Fibroblast of skin of left biceps (primary cell): ENCODE measurements around the gene DSCAML1.

Experiments used
- DNase-seq, 2 experiments: peaks; one replicate each; pipeline ENCODE4 v3.0.0-alpha.2; 2013; ENCODE audit warnings: low read depth in 2 of 2

The DSCAML1 gene

DNA sequence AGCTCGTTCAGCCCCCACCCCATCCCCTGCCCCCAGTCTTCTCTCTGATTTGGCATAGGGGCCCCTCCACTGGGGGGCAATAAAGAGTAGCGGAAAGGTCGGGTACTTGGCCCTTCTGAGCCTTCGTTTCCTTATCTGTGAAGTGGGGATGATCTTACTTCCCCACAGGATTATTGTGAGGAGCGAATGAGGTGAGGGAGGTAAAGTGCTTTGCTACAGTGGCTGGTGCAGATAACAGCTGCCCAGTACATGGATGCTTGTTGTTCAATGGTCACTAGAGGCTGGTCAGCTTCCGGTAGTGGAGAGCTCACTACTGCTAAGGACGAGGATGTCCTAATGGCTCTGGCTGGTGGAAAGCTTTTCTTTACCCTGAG lies 368.2 kb downstream of the DSCAML1 start:
- no peak for DNase-seq

DNA sequence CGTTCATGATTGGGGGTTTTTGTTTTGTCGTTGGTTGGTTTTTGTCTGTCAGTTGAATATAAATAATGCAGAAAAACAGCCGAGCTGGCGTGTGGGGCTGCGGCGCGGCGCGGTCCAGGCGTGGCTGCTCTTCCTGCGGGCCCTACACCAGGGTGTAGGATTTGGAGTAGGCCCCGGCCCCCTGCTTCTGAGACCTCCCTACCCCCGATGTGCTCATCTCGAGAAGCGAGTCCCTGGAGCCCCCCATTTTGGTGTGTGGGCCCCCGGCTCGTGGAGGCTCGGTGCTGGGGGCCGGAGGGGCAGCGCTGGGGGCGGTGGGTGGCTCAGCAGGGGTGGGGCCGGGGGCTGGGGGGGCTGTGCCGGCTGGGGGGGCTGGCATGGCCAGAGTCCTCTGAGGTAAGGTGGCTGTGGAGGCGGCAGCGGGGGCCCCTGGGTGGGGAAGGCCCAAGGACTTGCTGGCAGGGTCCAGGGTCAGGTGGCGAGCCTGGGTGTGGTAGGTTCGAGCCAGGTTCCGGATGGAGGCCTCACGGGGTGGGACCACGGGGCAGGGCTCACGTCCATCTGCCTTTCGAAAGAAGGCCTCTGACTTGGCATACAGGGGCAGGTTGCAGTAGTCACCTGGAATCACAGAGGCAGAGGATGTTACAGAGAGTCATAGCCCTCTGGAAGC lies 368.7 kb downstream of the DSCAML1 start:
- no peak for DNase-seq

DNA sequence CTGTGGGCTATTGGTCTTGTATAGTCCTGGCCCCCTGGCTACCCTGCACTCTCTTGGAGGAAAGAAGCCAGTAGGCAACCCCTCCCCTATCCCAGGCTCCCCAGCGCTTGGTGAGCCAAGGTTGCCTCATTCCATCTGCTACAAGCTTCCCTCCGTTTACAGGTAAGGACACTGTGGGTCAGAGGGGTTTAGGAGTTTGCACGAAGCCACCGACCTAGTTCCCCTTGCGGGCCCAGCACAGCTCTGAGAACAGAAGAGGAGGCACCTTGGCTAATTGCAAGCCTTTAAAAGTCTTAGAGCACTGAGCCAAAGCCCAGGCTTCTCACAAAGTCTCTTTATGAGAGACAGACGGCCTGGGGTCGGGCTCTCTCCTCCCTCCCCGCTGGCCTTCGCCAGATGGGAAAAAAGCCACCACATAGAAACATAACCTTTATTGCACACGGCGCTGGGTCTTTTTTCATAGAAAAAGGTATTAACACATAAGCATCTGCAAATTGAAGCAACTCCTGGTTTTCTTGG lies 369.6 kb downstream of the DSCAML1 start:
- DNase-seq, result no peak

DNA sequence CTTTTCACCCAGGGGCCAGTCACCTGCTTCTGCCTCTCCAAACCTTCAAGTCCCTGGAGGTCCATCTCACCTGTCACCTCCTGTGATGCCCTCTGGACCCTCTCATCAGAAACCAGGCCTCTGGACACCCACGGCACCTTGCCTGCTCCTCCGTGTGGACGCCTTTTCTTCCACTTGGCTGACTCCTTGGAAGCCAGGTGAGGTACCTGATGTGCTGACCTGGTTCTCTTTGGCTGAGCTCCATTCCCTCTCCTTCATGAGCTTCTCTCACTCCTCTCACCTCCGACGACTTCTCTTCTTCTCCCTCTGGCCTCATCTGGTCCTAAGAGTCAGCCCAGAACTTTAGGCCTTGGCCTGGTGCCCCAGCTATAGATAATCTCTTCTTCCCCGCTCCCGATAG lies 370.1 kb downstream of the DSCAML1 start:
- DNase-seq, result no peak

DNA sequence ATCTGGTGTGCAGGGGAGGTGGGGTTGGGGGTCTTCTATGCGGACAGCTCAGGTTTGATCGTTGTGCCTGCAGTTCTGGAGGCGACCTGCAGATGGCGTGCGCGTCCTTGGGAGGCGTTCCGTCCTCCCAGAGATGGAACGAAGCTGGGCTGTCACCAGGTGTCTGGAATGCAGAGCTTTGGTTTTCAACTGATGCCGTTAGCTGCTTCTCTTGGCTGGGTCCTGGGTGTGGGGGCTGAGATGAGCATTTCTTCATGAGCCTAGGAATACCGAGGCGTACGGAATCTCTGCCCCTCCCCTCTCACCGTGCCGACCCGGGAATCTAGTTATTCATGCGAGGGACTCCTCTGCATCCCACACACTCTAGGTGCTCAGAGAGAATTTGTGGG lies 370.7 kb downstream of the DSCAML1 start:
- peak in 1 of 2 experiments; percentile 6 for DNase-seq

DNA sequence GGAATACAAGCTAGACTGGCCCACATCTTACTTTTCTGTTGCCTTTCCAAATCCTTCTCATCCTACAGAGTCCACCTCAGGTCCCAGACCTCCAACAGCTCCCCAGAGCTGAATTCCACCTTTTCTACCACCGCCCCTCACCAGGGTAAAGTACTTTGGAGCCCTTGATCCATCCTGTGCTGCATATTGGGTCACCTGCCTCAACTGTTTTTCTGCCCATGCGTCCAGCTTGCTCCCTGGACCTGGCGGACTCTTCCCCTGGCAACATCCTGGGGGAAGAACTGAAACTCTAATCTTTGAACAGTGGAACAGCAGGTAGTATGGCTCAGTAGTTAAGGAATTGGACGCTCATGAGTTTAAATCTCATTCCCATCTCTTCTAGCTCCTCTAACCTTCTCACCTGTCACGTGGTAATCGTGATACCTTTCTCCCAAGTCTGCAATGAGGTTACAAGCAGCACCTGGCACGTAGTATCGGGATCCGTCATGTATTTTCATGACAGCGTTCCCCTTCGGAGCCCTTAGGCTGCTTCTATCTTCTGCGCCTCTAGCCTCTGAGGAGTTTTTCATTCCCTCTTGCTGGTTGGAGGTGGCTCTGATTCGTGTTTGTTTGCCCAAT lies 371.2 kb downstream of the DSCAML1 start:
- no peak for DNase-seq

DNA sequence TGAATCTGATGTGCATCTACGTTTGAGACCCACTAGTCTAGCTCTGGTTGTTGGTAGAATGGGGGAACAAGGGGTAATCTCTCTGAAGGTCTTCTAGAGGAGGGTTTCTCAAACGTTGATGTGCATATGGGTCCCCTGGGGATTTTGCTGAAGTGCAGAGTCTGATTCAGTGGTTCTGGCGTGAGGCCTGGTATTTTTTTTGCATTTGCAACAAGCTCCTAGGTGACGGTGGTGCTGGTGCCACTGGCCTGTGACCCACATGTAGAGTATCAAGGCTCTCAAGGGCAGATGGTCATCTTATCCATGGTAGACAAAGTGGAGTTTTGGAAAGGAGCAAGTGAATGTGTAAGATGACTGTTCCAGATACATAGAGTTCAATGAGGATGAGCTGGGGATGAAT lies 372.2 kb downstream of the DSCAML1 start:
- DNase-seq, result peak in 1 of 2 experiments; percentile 8

DNA sequence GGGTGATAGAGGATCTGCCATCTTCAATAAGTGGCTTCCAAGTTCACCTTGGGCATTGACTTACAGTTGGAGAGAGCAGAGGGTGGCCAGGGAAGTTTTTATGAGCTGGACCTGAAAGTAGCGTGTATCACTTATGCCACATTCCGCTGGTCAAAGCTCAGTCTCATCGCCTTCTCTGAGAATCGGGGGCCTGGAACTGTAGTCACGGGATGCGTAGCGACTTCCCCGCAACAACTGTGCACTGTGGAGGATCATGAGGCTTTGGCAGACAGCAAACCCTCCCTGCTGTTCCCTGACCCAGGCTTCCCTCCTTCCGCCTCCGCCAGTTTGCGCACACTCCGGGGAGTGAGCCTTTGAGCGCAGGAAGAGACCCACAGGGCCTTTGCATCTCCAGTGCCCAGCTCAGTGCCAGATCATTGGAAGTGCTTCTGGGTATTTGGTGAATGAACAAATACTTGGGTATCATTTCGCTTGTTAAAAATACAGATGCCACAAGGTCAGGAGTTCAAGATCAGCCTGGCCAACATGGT lies 373.9 kb downstream of the DSCAML1 start:
- no peak for DNase-seq

DNA sequence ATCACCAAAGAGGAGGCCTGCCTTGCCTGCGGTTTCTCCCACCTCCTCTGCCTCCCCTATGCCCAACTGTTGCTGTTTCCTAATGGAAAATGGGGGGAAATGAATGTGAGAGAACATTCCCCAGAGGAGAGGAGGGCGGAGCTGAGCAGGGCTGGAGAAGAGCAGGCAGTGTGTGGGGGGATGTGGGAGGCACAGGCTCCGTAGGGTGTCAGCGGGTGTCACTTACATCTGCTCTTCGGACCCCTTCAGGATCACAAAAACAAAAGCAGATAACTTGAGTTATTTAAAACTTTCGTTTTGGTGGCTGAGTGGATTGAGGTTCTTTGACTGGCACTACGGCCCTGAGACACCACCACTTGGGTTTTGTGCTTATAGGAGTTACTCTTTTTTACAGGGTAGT lies 375.5 kb downstream of the DSCAML1 start:
- DNase-seq, result no peak

DNA sequence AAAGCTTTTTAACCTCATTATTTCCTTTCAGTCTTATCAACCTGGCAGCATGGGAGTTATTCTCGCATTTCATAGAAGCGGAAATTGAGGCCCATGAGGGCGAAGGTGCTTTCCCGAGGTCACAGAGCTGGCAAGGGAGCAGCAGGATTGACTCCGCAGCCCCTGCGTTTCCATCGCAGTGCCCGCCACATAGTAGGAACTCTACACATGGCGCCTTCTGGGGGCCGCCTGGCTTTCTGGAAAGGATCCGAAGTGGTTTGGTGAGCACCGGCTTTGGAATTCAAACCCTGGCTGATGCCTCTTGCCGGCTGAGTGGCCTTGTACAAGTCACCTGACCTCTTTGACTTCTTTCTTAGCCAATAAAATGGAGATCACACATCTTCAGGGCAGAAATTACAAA lies 376.0 kb downstream of the DSCAML1 start:
- no peak for DNase-seq

DNA sequence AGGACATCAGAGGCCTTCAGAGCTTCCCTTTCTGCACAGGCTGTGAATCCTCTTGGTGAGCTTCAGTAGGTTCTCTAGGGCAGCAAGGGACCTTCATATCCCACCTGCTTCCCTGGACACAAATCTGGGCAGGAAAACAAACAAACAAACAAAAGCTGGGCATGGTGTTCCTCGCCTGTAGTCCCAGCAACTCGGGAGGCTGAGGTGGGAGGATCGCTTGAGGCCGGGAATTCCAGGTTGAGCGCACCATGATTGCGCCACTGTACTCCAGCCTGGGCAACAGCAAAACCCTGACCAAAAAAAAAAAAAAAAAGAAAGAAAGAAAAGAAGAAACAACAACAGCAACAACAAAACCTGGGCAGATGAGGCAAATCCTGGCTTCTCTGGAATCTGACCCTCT lies 376.4 kb downstream of the DSCAML1 start:
- no peak for DNase-seq

DNA sequence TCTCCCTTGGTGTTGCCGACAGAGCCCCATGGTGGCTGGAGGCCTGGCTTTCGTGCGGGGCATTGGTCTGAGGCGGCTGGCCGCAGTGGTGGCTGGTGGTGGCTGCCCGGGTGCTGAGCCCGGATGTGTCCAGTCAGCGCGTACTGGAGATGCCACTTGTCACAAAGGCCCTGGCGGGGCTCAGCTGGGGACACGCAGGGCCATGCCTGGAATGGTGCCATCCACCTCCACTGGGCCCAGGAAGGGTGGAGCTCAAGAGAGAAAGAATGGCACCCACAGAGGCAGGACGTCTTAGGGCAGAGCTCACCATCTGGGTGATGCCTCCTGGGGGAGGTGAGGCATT lies 376.9 kb downstream of the DSCAML1 start:
- DNase-seq, result no peak

DNA sequence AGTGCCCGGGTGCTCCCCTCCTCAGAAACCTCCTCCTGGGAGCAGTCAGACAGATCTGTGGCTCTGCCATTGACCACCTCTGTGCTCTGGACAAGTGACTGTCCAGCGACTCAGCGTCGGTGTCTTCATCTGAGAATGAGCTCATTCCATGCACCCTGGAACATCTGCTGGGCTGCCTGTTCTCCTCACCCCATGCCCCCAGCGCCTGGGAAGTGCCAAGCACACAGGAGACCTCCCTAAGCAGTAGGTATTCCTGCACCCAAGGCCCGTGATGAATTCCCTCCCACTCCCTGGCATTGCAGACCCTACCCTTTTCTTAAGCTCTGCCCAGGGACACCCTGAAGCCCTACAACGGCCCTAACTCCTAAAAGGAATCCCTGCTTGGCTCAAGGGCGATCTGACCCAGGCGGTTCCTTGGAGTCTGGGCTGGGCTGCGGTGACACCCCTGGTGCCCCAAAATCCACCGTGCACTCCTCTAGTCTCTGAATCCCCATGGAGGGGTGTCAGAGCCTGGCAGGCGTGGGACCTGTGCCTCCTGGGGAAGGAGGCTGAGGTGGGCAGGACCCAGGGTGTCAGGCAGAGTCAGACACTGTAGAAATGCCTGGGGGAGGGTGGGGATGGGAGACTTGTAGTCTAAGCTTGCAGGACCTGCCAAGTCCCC lies 377.4 kb downstream of the DSCAML1 start:
- DNase-seq, result no peak

DNA sequence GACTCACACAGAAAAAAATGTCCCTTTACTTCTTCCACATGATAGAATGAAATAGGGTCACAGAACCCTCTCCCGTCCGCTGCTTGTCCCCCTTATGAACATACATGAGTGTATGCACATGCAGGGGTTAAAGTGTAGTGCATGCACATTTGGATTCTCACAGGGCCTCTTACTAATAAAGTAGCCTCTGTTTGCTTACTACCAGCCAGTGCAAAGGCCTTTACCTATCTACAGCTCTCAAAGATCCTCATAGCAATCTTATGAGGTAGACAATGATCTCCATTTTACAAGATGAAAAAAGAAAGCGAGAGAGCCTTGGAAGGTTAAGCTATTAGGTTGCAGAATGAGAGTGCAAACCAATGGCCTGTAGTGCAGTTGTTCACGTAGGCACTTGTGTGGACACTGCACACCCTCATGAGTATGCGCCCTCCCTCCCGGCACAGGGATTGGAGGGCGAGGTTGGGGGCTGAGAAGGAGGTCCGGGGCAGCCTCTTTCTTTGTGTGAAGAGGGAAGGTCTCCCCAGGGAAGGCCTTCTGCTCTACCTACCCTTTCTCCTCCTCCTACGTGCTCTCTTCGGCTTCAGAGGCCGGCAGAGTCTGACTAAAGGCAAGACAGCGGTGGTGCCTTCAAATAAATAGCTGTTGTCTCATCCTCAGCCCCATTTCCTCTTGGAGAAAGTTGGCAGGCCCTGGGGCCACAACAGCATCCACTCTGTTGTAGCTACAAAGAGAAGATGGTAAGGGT lies 378.1 kb downstream of the DSCAML1 start:
- no peak for DNase-seq

DNA sequence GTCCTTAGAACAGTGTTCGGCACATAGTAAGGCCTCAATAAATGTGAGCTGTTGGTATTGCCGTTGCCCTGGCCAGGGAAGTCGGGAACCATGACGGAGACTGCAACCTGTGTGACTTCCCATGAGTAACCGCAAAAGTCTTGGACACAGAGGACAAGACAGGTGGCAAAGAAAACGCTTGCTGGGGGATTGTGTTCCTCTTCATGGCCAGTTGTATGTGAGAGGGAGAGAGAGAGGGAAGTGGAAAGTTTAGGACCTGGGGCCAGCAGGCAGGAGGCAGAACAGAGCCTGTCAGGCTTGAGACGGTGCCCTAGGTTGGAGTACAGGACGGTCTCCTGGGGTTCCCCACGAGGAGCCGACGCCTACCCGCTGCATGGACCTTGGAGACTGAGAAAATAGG lies 379.2 kb downstream of the DSCAML1 start:
- no peak for DNase-seq

DNA sequence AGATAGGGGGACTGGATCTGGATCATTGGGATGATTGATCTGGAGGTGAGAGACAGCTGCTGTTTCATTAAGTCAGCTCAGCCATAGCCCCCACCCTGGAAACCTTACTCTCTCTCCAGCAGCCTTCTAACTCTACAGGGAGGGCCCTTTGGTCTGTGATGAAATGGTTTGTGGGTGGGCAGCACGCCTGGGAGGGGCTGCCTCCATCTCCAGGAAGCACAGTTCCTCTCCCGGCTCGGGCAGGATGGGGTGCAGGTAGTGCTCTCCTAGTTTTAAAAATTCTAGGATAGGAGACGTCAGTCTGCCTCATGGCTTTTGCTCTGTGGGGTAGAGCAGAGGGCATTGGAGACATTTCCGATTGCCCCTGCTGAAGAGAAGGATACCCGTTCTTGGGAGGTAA lies 379.7 kb downstream of the DSCAML1 start:
- no peak for DNase-seq

DNA sequence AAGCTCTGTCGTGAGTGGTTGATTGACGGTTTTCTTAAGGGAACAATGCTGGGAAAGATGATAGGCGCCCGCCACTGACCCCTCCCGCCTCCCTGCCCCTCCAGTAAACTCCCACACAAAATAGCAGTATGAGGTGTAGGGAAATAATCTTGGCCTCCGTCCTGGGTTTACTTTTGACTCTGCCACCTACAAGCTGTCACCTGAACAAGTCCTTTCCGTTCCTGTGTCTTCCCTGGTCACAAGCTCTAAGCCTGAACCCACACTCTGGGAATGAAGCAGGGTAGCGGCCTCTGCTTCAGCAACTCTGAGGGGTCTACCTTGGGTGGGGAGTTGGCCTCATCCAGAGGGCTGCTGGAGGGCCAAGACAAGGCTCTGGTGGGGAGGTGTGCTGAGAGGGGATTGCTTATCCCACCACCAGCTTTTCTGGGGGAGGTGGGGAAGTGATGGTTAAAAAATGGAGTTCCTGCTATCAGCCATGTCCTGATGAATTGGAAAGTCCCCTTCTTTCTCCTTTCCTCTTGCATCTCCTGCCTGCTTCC lies 381.6 kb downstream of the DSCAML1 start:
- DNase-seq, result no peak

DNA sequence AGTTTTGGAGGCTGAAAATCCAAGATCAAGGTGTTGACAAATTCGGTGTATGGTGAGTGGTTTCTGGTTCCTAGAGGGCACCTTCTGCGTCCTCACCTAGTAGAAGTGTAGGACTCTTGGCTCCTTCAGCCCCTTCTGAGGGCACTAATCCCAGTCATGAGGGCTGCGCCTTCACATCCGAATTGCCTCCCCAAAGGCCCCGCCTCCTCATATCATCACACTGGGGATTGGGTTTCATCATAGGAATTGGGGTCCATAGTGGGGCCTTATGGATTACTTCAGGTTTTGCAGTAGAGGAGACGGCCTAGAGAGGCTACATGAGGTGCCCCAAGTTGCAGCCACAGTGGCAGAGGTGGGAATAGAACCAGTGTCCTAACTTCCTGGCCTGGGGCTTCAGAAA lies 382.3 kb downstream of the DSCAML1 start:
- no peak for DNase-seq

DNA sequence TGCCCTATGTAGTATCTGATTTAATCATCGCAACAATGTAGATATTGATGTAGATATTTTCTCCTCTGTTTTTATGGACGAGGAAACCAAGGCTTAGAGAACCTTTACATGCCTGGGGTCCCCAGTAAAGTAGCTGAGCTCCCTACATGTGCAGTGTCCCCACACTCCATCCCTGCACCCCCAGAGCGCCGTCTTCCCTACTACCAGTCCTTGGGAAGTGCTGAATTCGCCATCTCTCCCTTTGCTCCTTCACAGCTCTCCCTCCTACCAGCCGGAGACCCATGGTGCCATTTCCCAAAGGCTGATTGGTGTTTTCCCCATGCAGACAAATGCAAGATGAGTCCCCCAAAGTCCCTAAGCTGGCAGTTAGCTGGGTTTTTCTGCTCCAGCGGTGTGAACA lies 383.4 kb downstream of the DSCAML1 start:
- no peak for DNase-seq

DNA sequence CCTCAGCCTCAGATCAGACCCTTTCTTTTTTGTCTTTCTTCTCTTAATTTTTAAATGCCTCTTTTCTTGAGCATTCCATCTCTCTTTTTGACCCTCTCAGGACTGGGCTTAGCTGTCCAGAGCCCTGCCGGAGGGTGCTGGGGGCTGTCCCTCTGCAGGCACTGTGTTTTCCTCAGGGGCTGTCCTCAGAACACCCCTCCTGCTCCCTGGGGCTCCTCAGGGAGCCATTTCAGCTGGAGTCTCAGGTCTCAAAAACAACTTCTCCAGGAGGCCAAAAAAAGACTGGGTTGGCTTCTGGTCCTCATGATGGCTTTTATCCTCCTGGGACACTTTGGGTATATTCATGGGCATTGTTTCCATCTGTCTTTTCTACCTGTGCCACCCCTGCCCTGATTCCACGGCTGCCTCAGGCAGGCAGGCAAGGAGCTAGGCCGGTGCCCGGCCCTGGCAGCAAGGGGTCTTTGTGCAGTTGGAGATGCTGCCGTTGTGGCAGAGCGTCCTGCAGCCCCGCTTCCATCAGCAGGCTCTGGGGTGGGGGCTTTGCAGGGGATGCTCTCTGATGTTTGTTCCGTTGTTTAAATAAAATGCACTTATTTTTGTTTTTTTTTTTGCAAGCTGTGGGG lies 384.3 kb downstream of the DSCAML1 start:
- no peak for DNase-seq

DNA sequence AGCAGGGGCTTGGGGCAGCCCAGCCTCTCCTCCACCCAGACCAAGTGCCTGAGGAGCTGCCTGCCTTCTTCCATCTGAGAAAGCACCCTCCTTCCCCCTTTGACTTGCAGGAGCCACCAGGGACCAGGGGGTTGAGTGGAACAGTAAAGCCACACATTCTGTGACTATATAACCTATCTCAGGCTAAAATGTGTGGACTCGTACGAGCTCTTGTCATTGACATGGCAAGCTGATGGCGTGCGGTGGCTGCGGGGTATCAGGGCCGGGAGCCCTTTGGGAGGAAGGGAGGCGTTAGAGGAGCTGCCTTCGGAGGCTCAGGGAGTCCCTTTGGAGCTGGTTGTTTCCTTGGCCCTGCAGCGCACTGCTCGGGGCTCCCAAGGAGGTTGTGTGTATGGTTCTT lies 384.8 kb downstream of the DSCAML1 start:
- DNase-seq, result no peak

DNA sequence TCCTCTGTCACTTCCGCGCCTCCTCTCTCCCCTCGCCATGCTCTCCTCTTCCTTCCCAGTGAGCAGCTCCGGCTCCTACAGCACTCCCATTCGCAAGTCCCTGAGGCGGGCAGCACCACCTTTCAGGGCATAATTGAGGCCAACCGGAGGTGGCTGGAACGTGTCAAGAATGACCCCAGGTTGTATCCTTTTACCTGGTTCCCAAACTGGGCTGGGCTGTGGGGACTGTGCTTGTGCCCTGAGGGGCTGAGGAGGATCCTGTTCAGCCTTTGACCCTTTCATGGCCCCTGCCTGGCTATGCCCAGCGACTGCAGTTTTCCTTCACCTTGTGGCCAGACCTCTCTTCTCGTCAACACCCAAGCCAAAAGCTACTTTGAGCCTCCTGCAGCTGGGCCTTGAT lies 385.3 kb downstream of the DSCAML1 start:
- DNase-seq, result no peak
